OCI-LY3 (cell line): ENCODE measurements around the gene KIAA1191.
A peak's percentile ranks its signal among the peaks of the same experiment; 100 is the strongest.

Source experiments
- H2AFZ ChIP-seq: fragments of 200-600, 300-600 bp; shearing (Covaris generic); 2 replicates; pipeline ENCODE4 v1.6.0; 2014; ENCODE audit warnings: antibody characterized with exemption, low read depth, low read length
- H3K27ac ChIP-seq: fragments of 200-600, 300-600 bp; sonication (generic); 2 replicates; pipeline ENCODE4 v1.5.1; 2014; ENCODE audit warnings: mild to moderate bottlenecking, low read length, moderate library complexity, mixed read lengths
- H3K27me3 ChIP-seq: fragments of 200-600, 300-600 bp; sonication (generic); 2 replicates; pipeline ENCODE4 v1.6.1; 2014; ENCODE audit warnings: low read depth, low read length, mixed read lengths
- H3K36me3 ChIP-seq: fragments of 200-600, 300-600 bp; sonication (generic); replicated peaks from 2 replicates; pipeline ENCODE3; 2014; ENCODE audit warnings: low read depth, low read length, mixed read lengths
- H3K4me1 ChIP-seq: fragments of 300-600, 200-600 bp; sonication (generic); 2 replicates; pipeline ENCODE4 v1.6.1; 2014; ENCODE audit warnings: low read length, mixed read lengths
- H3K4me2 ChIP-seq: fragments of 200-600, 300-600 bp; sonication (generic); 2 replicates; pipeline ENCODE4 v1.6.1; 2014; ENCODE audit warnings: low read length, mixed read lengths
- H3K4me3 ChIP-seq: fragments of 300-600, 200-600 bp; sonication (generic); 2 replicates; pipeline ENCODE4 v1.5.1; 2014; ENCODE audit warnings: antibody characterized with exemption, mild to moderate bottlenecking, low read length, moderate library complexity
- H3K79me2 ChIP-seq: fragments of 300-600, 200-600 bp; shearing (Covaris generic); 2 replicates; pipeline ENCODE4 v1.6.1; 2014; ENCODE audit warnings: mild to moderate bottlenecking, low read length, mixed read lengths
- H3K9ac ChIP-seq: fragments of 300-600, 200-600 bp; shearing (Covaris generic); 2 replicates; pipeline ENCODE4 v1.6.0; 2014; ENCODE audit warnings: mild to moderate bottlenecking, low read length, moderate library complexity
- H3K9me3 ChIP-seq: fragments of 200-600, 300-600 bp; shearing (Covaris generic); 2 replicates; pipeline ENCODE4 v1.6.1; 2014; ENCODE audit warnings: low read length, mixed read lengths; ENCODE audit not compliant: insufficient read depth
- H4K20me1 ChIP-seq: fragments of 200-600, 300-600 bp; sonication (generic); 2 replicates; pipeline ENCODE4 v1.6.1; 2016; ENCODE audit warnings: low read length, mixed read lengths; ENCODE audit not compliant: insufficient read depth
- CTCF ChIP-seq: fragments of 200-600, 300-600 bp; sonication (generic); IDR thresholded peaks from 2 replicates; pipeline ENCODE4 v1.5.1; 2014; ENCODE audit warnings: antibody characterized with exemption, low read length, low read depth
- EZH2phosphoT487 ChIP-seq: fragments of 200-600 bp; shearing (Covaris generic); IDR thresholded peaks from 2 replicates; pipeline ENCODE4 v1.6.1; 2018; ENCODE audit warnings: antibody characterized with exemption, mixed run types, low read depth

The KIAA1191 gene

GRCh38 chr5:176353533-176353932 lies 8.0 kb downstream of the KIAA1191 start:
- no peak overlapping the region for H3K4me2 ChIP-seq

GRCh38 chr5:176352116-176352878 lies 9.3 kb downstream of the KIAA1191 start:
- Histone ChIP-seq H3K27me3 (no peaks in the 10 kb centered on the region), H3K4me1 (peaks cover 30% of the 10 kb centered on the region), H3K9ac (peak overlapping the region; percentile 31; the same call in 1 of the 2 replicates), H3K4me3 (peak overlapping the region; percentile 21; the same call in 1 of the 2 replicates), H4K20me1 (no peaks in the 10 kb centered on the region; the same call in none of the 2 replicates), H3K4me2 (peak overlapping the region; percentile 45), H3K36me3 (peaks cover 73% of the 10 kb centered on the region), H3K27ac (peak overlapping the region; percentile 80), H3K79me2 (peaks cover 85% of the 10 kb centered on the region), H2AFZ (no peak overlapping the region), H3K9me3 (no peaks in the 10 kb centered on the region)
- TF ChIP-seq EZH2phosphoT487 (no peak), CTCF (no peak)

More at GRCh38 chr5:176353533-176353932, 8.0 kb downstream of the KIAA1191 start:
- peaks cover 74% of the 10 kb centered on the region for H3K36me3 ChIP-seq
- H3K27ac ChIP-seq = peak overlapping the region; percentile 80; the same call in 1 of the 2 replicates
- no peak overlapping the region for H3K9ac ChIP-seq
- TF ChIP-seq EZH2phosphoT487 = no peak
- no peak for TF ChIP-seq CTCF
- H3K9me3 ChIP-seq = no peaks in the 10 kb centered on the region
- H3K27me3 ChIP-seq = no peaks in the 10 kb centered on the region
- H3K4me3 ChIP-seq = no peak overlapping the region
- H3K4me1 ChIP-seq = peaks cover 30% of the 10 kb centered on the region
- no peak overlapping the region for H2AFZ ChIP-seq
- peaks cover 96% of the 10 kb centered on the region for H3K79me2 ChIP-seq
- no peaks in the 10 kb centered on the region; the same call in none of the 2 replicates for H4K20me1 ChIP-seq

- H3K27me3 ChIP-seq = no peaks in the 10 kb centered on the region
- no peaks in the 10 kb centered on the region for H4K20me1 ChIP-seq
- peaks cover 30% of the 10 kb centered on the region for H3K4me1 ChIP-seq
- no peak overlapping the region for H2AFZ ChIP-seq
- H3K79me2 ChIP-seq = peaks cover 66% of the 10 kb centered on the region
- H3K9ac ChIP-seq = no peak overlapping the region
- no peak overlapping the region for H3K27ac ChIP-seq
- TF ChIP-seq CTCF (no peak), EZH2phosphoT487 (no peak)
- H3K4me2 ChIP-seq = no peak overlapping the region
- no peaks in the 10 kb centered on the region for H3K9me3 ChIP-seq
- no peak overlapping the region for H3K4me3 ChIP-seq
- H3K36me3 ChIP-seq = peaks cover 67% of the 10 kb centered on the region
Observed at GRCh38 chr5:176350416-176350815, 11.1 kb downstream of the KIAA1191 start.

- H3K27me3 ChIP-seq = no peaks in the 10 kb centered on the region
- no peak overlapping the region for H2AFZ ChIP-seq
- H3K9me3 ChIP-seq = no peaks in the 10 kb centered on the region
- no peak overlapping the region for H3K27ac ChIP-seq
- H3K79me2 ChIP-seq = no peaks in the 10 kb centered on the region
- no peaks in the 10 kb centered on the region for H3K4me1 ChIP-seq
- no peaks in the 10 kb centered on the region for H4K20me1 ChIP-seq
- TF ChIP-seq CTCF (no peak), EZH2phosphoT487 (no peak)
- no peak overlapping the region for H3K4me2 ChIP-seq
- no peak overlapping the region for H3K9ac ChIP-seq
- H3K4me3 ChIP-seq = no peak overlapping the region
- H3K36me3 ChIP-seq = peaks cover 38% of the 10 kb centered on the region
Observed at GRCh38 chr5:176342766-176343458, 18.7 kb downstream of the KIAA1191 start.
